ENCODE measurements around the gene AFAP1L1.

GRCh38 chr5:149381986-149382338, 110.3 kb downstream of the AFAP1L1 start:
- TF ChIP-seq USF2 (IDR thresholded peaks at IDR 0.05) (no peak), JUNB (IDR thresholded peaks at IDR 0.05) (no peak), JUN (IDR thresholded peaks at IDR 0.05) (no peak), RNF2 (IDR thresholded peaks at IDR 0.05; ENCODE audit: borderline replicate concordance, low read depth) (no peak), CTCF (IDR thresholded peaks at IDR 0.05) (peak; percentile 91), EP300 (IDR thresholded peaks at IDR 0.05) (no peak), CEBPB (IDR thresholded peaks at IDR 0.05) (no peak), REST (IDR thresholded peaks at IDR 0.05) (no peak), RAD21 (conservative IDR thresholded peaks at IDR 0.05 in 1 of 2, IDR thresholded peaks at IDR 0.05 in 1 of 2) (peak; percentile 89 to 92), NR3C1 (IDR thresholded peaks at IDR 0.05) (no peak)
